K562 (cell line): ENCODE measurements around the gene POLR3G. TPM values are rescaled to one million over a fixed set of nuclear protein-coding genes. Genes with fewer than 3 reads are reported as not detected.
A peak's percentile ranks its signal among the peaks of the same experiment; 100 is the strongest.

Experiments used
- BCOR ChIP-seq: fragments of 450-650 bp; IDR thresholded peaks from 2 replicates; pipeline ENCODE4 v1.6.1; 2016
- HMG20B ChIP-seq: fragments of 250-450 bp; sonication (Bioruptor Pico); IDR thresholded peaks from 2 replicates; pipeline ENCODE4 v1.5.0; 2021; ENCODE audit warnings: mild to moderate bottlenecking
- KDM4B ChIP-seq, 2 experiments: fragments of 450-650 bp in 1 of 2; sonication (generic) in 1 of 2; IDR thresholded peaks; 2 replicates each; pipeline ENCODE4 v1.6.1; 2016 to 2017; ENCODE audit warnings: borderline replicate concordance in 2 of 2, antibody characterized with exemption in 1 of 2, low read depth in 1 of 2, mild to moderate bottlenecking in 1 of 2
- MCM5 ChIP-seq: fragments of 450-650 bp; IDR thresholded peaks from 2 replicates; pipeline ENCODE4 v1.6.1; 2016; ENCODE audit warnings: low read depth
- NCOA4 ChIP-seq: fragments of 450-650 bp; IDR thresholded peaks from 2 replicates; pipeline ENCODE4 v1.6.1; 2018; ENCODE audit warnings: mild to moderate bottlenecking; ENCODE audit not compliant: partially characterized antibody
- NFYB ChIP-seq: IDR thresholded peaks from 2 replicates; pipeline ENCODE4 v1.6.1; 2011; ENCODE audit warnings: mild to moderate bottlenecking, moderate library complexity; ENCODE audit not compliant: insufficient read length; ENCODE audit errors: extremely low read depth
- SMAD4 ChIP-seq: fragments of 250-450 bp; sonication (Bioruptor Pico); conservative IDR thresholded peaks from 2 replicates; pipeline ENCODE4 v1.8.0; 2021; ENCODE audit warnings: inconsistent platforms, mild to moderate bottlenecking, moderate library complexity
- WHSC1 ChIP-seq: IDR thresholded peaks from one replicate; pipeline ENCODE4 v1.6.1; 2012; ENCODE audit warnings: low read length, control low read depth, inconsistent platforms
- ZC3H4 ChIP-seq: sonication (generic); formaldehyde crosslinking; IDR thresholded peaks from 2 replicates; pipeline ENCODE4 v1.9.0; 2021; ENCODE audit warnings: missing genetic modification reagents, borderline replicate concordance
- ZNF507 ChIP-seq: conservative IDR thresholded peaks from 2 replicates; pipeline ENCODE4 v1.6.1; 2017; ENCODE audit warnings: missing genetic modification characterization, missing compliant biosample characterization
- ZNF583 ChIP-seq: fragments of 250-450 bp; sonication (Bioruptor Pico); IDR thresholded peaks from 2 replicates; pipeline ENCODE4 v1.4.0; 2020
- polyA plus RNA-seq, 8 experiments: library from polyadenylated mRNA; depleted of rRNA in 4 of 8; stranded (reverse) in 5 of 8; unstranded in 3 of 8; fragments of >200 nt; fragmentation: Nextera tagmentation in 2 of 8; fragmentation: Illumina TruSeq in 1 of 8; extraction: Ambion mirVana in 2 of 8; extraction: Trizol in 1 of 8; gene quantifications; 2 replicates each; pipeline versions ENCODE4 v1.2.1 to v1.2.3, GENCODE V29; 2011 to 2014; ENCODE audit warnings: inconsistent platforms in 1 of 8, missing spikeins in 1 of 8
- total RNA-seq, 7 experiments: library from RNA; depleted of rRNA in 6 of 7; stranded (reverse); fragments of >200 nt in 6 of 7; fragmentation: Illumina TruSeq in 2 of 7; extraction: Trizol in 2 of 7; gene quantifications; 2 replicates each; pipeline versions ENCODE4 v1.2.1 to v1.2.3, GENCODE V29; 2011 to 2021; ENCODE audit warnings: low replicate concordance in 1 of 7
- TF ChIP-seq, protein P1 (sequence below): fragments of 250-450 bp; sonication (Bioruptor Pico); IDR thresholded peaks from 2 replicates; pipeline ENCODE4 v1.4.0; 2020; ENCODE audit warnings: mild to moderate bottlenecking
- TF ChIP-seq, protein P2 (sequence below): sonication (generic); IDR thresholded peaks from 2 replicates; pipeline ENCODE4 v1.6.1; 2016
- TF ChIP-seq, protein P3 (sequence below): fragments of 250-450 bp; sonication (Bioruptor Pico); IDR thresholded peaks from 2 replicates; pipeline ENCODE4 v1.9.0; 2021; ENCODE audit warnings: mild to moderate bottlenecking, inconsistent platforms
- TF ChIP-seq, protein P4 (sequence below): fragments of 450-650 bp; formaldehyde crosslinking; IDR thresholded peaks from 2 replicates; pipeline ENCODE4 v1.4.0; 2022; ENCODE audit warnings: missing genetic modification characterization
- TF ChIP-seq, protein P5 (sequence below): sonication (generic); formaldehyde crosslinking; IDR thresholded peaks from 2 replicates; pipeline ENCODE4 v1.8.1; 2023; ENCODE audit warnings: mild to moderate bottlenecking, missing genetic modification reagents
- TF ChIP-seq, protein P6 (sequence below): fragments of 450-650 bp; conservative IDR thresholded peaks from 2 replicates; pipeline ENCODE4 v1.6.1; 2016; ENCODE audit warnings: missing genetic modification characterization, low read depth, mild to moderate bottlenecking, missing compliant biosample characterization, moderate library complexity

Gene POLR3G
- total and polyA plus RNA-seq, 9 of the 15 experiments (the other 6 are each of a cell fraction or from before 2014, with no cell fraction given), result 39.0 to 111 (median 59.0) TPM

DNA sequence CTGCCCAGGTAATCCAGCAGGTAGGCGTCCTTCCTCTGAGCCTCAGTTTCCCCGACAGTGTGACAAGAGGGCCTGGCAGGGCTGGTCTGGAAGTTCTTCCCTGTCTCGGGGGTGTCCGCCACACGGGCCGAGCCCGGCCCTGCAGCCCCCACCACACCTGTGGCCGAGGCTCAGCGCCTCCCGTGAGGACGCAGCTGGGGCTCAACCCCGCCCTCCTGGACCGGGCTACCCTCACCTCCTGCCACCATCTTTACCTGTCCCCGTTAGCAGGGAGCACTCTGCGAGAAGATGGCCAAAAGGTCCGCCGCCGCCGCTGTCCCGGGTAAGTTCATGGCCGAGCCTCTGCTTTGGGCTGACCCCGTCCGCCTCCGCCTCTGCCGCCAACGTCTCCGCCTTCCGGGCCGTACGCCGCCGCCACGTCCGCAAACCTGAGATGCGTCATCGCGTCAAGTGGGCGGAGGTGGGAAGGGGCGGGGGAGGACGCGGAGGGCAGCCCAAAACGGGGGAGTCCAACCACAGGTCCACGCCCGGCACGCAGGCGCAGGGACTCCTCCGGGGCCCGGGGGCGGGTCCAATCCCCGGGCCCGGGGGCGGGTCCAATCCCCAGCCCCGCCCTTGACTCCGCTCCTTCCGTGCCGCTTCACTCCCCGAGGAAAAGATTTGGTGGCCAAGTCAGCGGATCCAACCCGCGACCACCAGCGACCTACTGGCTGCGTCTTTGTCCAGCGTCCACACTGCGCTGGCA lies 54.7 kb downstream of the POLR3G start, which contains the start of gene LYSMD3 (continued):
- no peak for TF ChIP-seq NCOA4
- TF ChIP-seq, protein P1, sequence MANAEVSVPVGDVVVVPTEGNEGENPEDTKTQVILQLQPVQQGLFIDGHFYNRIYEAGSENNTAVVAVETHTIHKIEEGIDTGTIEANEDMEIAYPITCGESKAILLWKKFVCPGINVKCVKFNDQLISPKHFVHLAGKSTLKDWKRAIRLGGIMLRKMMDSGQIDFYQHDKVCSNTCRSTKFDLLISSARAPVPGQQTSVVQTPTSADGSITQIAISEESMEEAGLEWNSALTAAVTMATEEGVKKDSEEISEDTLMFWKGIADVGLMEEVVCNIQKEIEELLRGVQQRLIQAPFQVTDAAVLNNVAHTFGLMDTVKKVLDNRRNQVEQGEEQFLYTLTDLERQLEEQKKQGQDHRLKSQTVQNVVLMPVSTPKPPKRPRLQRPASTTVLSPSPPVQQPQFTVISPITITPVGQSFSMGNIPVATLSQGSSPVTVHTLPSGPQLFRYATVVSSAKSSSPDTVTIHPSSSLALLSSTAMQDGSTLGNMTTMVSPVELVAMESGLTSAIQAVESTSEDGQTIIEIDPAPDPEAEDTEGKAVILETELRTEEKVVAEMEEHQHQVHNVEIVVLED (CRISPR knock-in tag), result peak; percentile 98
- TF ChIP-seq, protein P2, sequence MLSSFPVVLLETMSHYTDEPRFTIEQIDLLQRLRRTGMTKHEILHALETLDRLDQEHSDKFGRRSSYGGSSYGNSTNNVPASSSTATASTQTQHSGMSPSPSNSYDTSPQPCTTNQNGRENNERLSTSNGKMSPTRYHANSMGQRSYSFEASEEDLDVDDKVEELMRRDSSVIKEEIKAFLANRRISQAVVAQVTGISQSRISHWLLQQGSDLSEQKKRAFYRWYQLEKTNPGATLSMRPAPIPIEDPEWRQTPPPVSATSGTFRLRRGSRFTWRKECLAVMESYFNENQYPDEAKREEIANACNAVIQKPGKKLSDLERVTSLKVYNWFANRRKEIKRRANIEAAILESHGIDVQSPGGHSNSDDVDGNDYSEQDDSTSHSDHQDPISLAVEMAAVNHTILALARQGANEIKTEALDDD, result no peak
- TF ChIP-seq, protein P3, sequence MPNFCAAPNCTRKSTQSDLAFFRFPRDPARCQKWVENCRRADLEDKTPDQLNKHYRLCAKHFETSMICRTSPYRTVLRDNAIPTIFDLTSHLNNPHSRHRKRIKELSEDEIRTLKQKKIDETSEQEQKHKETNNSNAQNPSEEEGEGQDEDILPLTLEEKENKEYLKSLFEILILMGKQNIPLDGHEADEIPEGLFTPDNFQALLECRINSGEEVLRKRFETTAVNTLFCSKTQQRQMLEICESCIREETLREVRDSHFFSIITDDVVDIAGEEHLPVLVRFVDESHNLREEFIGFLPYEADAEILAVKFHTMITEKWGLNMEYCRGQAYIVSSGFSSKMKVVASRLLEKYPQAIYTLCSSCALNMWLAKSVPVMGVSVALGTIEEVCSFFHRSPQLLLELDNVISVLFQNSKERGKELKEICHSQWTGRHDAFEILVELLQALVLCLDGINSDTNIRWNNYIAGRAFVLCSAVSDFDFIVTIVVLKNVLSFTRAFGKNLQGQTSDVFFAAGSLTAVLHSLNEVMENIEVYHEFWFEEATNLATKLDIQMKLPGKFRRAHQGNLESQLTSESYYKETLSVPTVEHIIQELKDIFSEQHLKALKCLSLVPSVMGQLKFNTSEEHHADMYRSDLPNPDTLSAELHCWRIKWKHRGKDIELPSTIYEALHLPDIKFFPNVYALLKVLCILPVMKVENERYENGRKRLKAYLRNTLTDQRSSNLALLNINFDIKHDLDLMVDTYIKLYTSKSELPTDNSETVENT (CRISPR knock-in tag), result peak; percentile 65; the same call in 1 of the 2 replicates
- no peak for TF ChIP-seq MCM5
- peak; percentile 9 for TF ChIP-seq NFYB
- TF ChIP-seq, protein P4, sequence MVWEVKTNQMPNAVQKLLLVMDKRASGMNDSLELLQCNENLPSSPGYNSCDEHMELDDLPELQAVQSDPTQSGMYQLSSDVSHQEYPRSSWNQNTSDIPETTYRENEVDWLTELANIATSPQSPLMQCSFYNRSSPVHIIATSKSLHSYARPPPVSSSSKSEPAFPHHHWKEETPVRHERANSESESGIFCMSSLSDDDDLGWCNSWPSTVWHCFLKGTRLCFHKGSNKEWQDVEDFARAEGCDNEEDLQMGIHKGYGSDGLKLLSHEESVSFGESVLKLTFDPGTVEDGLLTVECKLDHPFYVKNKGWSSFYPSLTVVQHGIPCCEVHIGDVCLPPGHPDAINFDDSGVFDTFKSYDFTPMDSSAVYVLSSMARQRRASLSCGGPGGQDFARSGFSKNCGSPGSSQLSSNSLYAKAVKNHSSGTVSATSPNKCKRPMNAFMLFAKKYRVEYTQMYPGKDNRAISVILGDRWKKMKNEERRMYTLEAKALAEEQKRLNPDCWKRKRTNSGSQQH (CRISPR knock-in tag), result no peak
- TF ChIP-seq HMG20B (CRISPR knock-in tag), result no peak
- no peak for TF ChIP-seq ZNF583 (CRISPR knock-in tag)
- no peak for TF ChIP-seq WHSC1
- TF ChIP-seq KDM4B (IDR thresholded peaks at IDR 0.05; ENCODE audit: borderline replicate concordance in 2 of 2, low read depth in 1 of 2), result no peak
- peak; percentile 65 for TF ChIP-seq SMAD4 (CRISPR knock-in tag)
- no peak for TF ChIP-seq ZNF507 (tag)
- TF ChIP-seq BCOR, result peak; percentile 71
- TF ChIP-seq, protein P5, sequence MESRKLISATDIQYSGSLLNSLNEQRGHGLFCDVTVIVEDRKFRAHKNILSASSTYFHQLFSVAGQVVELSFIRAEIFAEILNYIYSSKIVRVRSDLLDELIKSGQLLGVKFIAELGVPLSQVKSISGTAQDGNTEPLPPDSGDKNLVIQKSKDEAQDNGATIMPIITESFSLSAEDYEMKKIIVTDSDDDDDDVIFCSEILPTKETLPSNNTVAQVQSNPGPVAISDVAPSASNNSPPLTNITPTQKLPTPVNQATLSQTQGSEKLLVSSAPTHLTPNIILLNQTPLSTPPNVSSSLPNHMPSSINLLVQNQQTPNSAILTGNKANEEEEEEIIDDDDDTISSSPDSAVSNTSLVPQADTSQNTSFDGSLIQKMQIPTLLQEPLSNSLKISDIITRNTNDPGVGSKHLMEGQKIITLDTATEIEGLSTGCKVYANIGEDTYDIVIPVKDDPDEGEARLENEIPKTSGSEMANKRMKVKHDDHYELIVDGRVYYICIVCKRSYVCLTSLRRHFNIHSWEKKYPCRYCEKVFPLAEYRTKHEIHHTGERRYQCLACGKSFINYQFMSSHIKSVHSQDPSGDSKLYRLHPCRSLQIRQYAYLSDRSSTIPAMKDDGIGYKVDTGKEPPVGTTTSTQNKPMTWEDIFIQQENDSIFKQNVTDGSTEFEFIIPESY, result no peak
- TF ChIP-seq, protein P6, sequence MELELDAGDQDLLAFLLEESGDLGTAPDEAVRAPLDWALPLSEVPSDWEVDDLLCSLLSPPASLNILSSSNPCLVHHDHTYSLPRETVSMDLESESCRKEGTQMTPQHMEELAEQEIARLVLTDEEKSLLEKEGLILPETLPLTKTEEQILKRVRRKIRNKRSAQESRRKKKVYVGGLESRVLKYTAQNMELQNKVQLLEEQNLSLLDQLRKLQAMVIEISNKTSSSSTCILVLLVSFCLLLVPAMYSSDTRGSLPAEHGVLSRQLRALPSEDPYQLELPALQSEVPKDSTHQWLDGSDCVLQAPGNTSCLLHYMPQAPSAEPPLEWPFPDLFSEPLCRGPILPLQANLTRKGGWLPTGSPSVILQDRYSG (tag), result no peak
- TF ChIP-seq ZC3H4 (CRISPR knock-in tag), result no peak; the same call in 1 of the 2 replicates
